ENCODE results near the gene ILDR1.

- TF ChIP-seq, protein P1, sequence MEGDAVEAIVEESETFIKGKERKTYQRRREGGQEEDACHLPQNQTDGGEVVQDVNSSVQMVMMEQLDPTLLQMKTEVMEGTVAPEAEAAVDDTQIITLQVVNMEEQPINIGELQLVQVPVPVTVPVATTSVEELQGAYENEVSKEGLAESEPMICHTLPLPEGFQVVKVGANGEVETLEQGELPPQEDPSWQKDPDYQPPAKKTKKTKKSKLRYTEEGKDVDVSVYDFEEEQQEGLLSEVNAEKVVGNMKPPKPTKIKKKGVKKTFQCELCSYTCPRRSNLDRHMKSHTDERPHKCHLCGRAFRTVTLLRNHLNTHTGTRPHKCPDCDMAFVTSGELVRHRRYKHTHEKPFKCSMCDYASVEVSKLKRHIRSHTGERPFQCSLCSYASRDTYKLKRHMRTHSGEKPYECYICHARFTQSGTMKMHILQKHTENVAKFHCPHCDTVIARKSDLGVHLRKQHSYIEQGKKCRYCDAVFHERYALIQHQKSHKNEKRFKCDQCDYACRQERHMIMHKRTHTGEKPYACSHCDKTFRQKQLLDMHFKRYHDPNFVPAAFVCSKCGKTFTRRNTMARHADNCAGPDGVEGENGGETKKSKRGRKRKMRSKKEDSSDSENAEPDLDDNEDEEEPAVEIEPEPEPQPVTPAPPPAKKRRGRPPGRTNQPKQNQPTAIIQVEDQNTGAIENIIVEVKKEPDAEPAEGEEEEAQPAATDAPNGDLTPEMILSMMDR (IDR thresholded peaks at IDR 0.05; ENCODE audit: insufficient read depth, low read length, poor library complexity, severe bottlenecking) = no peak
- no peak for TF ChIP-seq EZH2phosphoT487 (conservative IDR thresholded peaks at IDR 0.05; ENCODE audit: low read length)
These were observed 44.5 kb upstream of the ILDR1 start for GRCh38 chr3:122066331-122067213.
